Measurements from ENCODE around the gene ATP1A4.
"Not testable (repeated sequence)": the region's sequence is repeated elsewhere in the genome, so short reads cannot be mapped to it uniquely, and the experiment has no call there.

Gene ATP1A4

GRCh38 chr1:160151303-160151702 is at the start of gene ATP1A4:
Gene ATP1A4 (plus strand): TSS chr1:160151603. CDS start chr1:160152041, 438 bp downstream.
- Histone ChIP-seq H3K4me3 (ENCODE audit: low read length) (no peak within 1 kb of the TSS), H3K36me3 (ENCODE audit: control insufficient read depth, insufficient read depth, low read length) (no peaks in the 10 kb centered on the region), H3K9me3 (ENCODE audit: control insufficient read depth, insufficient read depth, low read length) (no peaks in the 10 kb centered on the region), H3K4me1 (ENCODE audit: control insufficient read depth, insufficient read depth, low read length) (no peaks in the 10 kb centered on the region), H3K27ac (ENCODE audit: low read length) (no peak within 1 kb of the TSS), H3K27me3 (ENCODE audit: control insufficient read depth, insufficient read depth, low read length) (no peaks in the 10 kb centered on the region)
- no peak for DNase-seq (ENCODE audit: low read depth, low spot score)
- no CpG with 5 or more reads among the region's 6 CpGs for WGBS (ENCODE audit: insufficient coverage, insufficient read length)

- no peaks in the 10 kb centered on the region for H3K9me3 ChIP-seq (ENCODE audit: control insufficient read depth, insufficient read depth, low read length)
- peaks cover 10% of the 10 kb centered on the region for H3K4me1 ChIP-seq (ENCODE audit: control insufficient read depth, insufficient read depth, low read length)
- H3K27me3 ChIP-seq (ENCODE audit: control insufficient read depth, insufficient read depth, low read length) = no peaks in the 10 kb centered on the region
- no peaks in the 10 kb centered on the region for H3K36me3 ChIP-seq (ENCODE audit: control insufficient read depth, insufficient read depth, low read length)
- no peak overlapping the region for H3K4me3 ChIP-seq (ENCODE audit: low read length)
- no peak overlapping the region for H3K27ac ChIP-seq (ENCODE audit: low read length)
- WGBS (ENCODE audit: insufficient coverage, insufficient read length) = no CpG with 5 or more reads among the region's 9 CpGs
- no peak for DNase-seq (ENCODE audit: low read depth, low spot score)
These were observed 49.5 kb upstream of the ATP1A4 start for GRCh38 chr1:160101717-160102522.

GRCh38 chr1:160103658-160104408 is 47.6 kb upstream of the ATP1A4 start:
- H3K36me3 ChIP-seq (ENCODE audit: control insufficient read depth, insufficient read depth, low read length) = no peaks in the 10 kb centered on the region
- H3K27ac ChIP-seq (ENCODE audit: low read length) = no peak overlapping the region
- peaks cover 2% of the 10 kb centered on the region; the same call in 1 of the 2 replicates for H3K4me1 ChIP-seq (ENCODE audit: control insufficient read depth, insufficient read depth, low read length)
- no peak for DNase-seq (ENCODE audit: low read depth, low spot score)
- WGBS (ENCODE audit: insufficient coverage, insufficient read length) = no CpG with 5 or more reads among the region's 6 CpGs
- no peaks in the 10 kb centered on the region for H3K9me3 ChIP-seq (ENCODE audit: control insufficient read depth, insufficient read depth, low read length)
- no peaks in the 10 kb centered on the region for H3K27me3 ChIP-seq (ENCODE audit: control insufficient read depth, insufficient read depth, low read length)
- no peak overlapping the region for H3K4me3 ChIP-seq (ENCODE audit: low read length)

GRCh38 chr1:160104486-160104885 is 46.9 kb upstream of the ATP1A4 start:
- Histone ChIP-seq H3K9me3 (ENCODE audit: control insufficient read depth, insufficient read depth, low read length) (no peaks in the 10 kb centered on the region), H3K27ac (ENCODE audit: low read length) (no peak overlapping the region), H3K36me3 (ENCODE audit: control insufficient read depth, insufficient read depth, low read length) (no peaks in the 10 kb centered on the region), H3K27me3 (ENCODE audit: control insufficient read depth, insufficient read depth, low read length) (no peaks in the 10 kb centered on the region), H3K4me3 (ENCODE audit: low read length) (no peak overlapping the region), H3K4me1 (ENCODE audit: control insufficient read depth, insufficient read depth, low read length) (peaks cover 2% of the 10 kb centered on the region; the same call in 1 of the 2 replicates)
- no CpG with 5 or more reads among the region's 3 CpGs for WGBS (ENCODE audit: insufficient coverage, insufficient read length)
- no peak for DNase-seq (ENCODE audit: low read depth, low spot score)

- no peak for DNase-seq (ENCODE audit: low read depth, low spot score)
- Histone ChIP-seq H3K9me3 (ENCODE audit: control insufficient read depth, insufficient read depth, low read length) (no peaks in the 10 kb centered on the region), H3K27me3 (ENCODE audit: control insufficient read depth, insufficient read depth, low read length) (no peaks in the 10 kb centered on the region), H3K4me3 (ENCODE audit: low read length) (no peak overlapping the region), H3K4me1 (ENCODE audit: control insufficient read depth, insufficient read depth, low read length) (peaks cover 3% of the 10 kb centered on the region; the same call in 1 of the 2 replicates), H3K36me3 (ENCODE audit: control insufficient read depth, insufficient read depth, low read length) (no peaks in the 10 kb centered on the region), H3K27ac (ENCODE audit: low read length) (no peak overlapping the region)
- no CpG with 5 or more reads among the region's 5 CpGs for WGBS (ENCODE audit: insufficient coverage, insufficient read length)
These were observed 46.2 kb upstream of the ATP1A4 start for GRCh38 chr1:160105155-160105554.

GRCh38 chr1:160107512-160107911 is 43.9 kb upstream of the ATP1A4 start:
- no peaks in the 10 kb centered on the region for H3K9me3 ChIP-seq (ENCODE audit: control insufficient read depth, insufficient read depth, low read length)
- no peak for DNase-seq (ENCODE audit: low read depth, low spot score)
- H3K4me1 ChIP-seq (ENCODE audit: control insufficient read depth, insufficient read depth, low read length) = peaks cover 1% of the 10 kb centered on the region
- H3K27me3 ChIP-seq (ENCODE audit: control insufficient read depth, insufficient read depth, low read length) = no peaks in the 10 kb centered on the region
- no peaks in the 10 kb centered on the region for H3K36me3 ChIP-seq (ENCODE audit: control insufficient read depth, insufficient read depth, low read length)
- no peak overlapping the region for H3K27ac ChIP-seq (ENCODE audit: low read length)
- no CpG with 5 or more reads among the region's 1 CpG for WGBS (ENCODE audit: insufficient coverage, insufficient read length)
- H3K4me3 ChIP-seq (ENCODE audit: low read length) = no peak overlapping the region

GRCh38 chr1:160108888-160109662 is 42.3 kb upstream of the ATP1A4 start:
- H3K4me3 ChIP-seq (ENCODE audit: low read length) = no peak overlapping the region
- no CpG with 5 or more reads among the region's 6 CpGs for WGBS (ENCODE audit: insufficient coverage, insufficient read length)
- no peaks in the 10 kb centered on the region for H3K9me3 ChIP-seq (ENCODE audit: control insufficient read depth, insufficient read depth, low read length)
- peaks cover 2% of the 10 kb centered on the region for H3K4me1 ChIP-seq (ENCODE audit: control insufficient read depth, insufficient read depth, low read length)
- H3K27ac ChIP-seq (ENCODE audit: low read length) = no peak overlapping the region
- no peaks in the 10 kb centered on the region for H3K36me3 ChIP-seq (ENCODE audit: control insufficient read depth, insufficient read depth, low read length)
- no peak for DNase-seq (ENCODE audit: low read depth, low spot score)
- no peaks in the 10 kb centered on the region for H3K27me3 ChIP-seq (ENCODE audit: control insufficient read depth, insufficient read depth, low read length)

GRCh38 chr1:160109686-160110085 is 41.7 kb upstream of the ATP1A4 start:
- H3K4me1 ChIP-seq (ENCODE audit: control insufficient read depth, insufficient read depth, low read length) = peaks cover 4% of the 10 kb centered on the region
- WGBS (ENCODE audit: insufficient coverage, insufficient read length) = no CpG with 5 or more reads among the region's 4 CpGs
- no peak for DNase-seq (ENCODE audit: low read depth, low spot score)
- H3K36me3 ChIP-seq (ENCODE audit: control insufficient read depth, insufficient read depth, low read length) = no peaks in the 10 kb centered on the region
- H3K9me3 ChIP-seq (ENCODE audit: control insufficient read depth, insufficient read depth, low read length) = no peaks in the 10 kb centered on the region
- H3K27ac ChIP-seq (ENCODE audit: low read length) = no peak overlapping the region
- no peak overlapping the region for H3K4me3 ChIP-seq (ENCODE audit: low read length)
- no peaks in the 10 kb centered on the region for H3K27me3 ChIP-seq (ENCODE audit: control insufficient read depth, insufficient read depth, low read length)

GRCh38 chr1:160111462-160111861 is 39.9 kb upstream of the ATP1A4 start:
- peaks cover 12% of the 10 kb centered on the region for H3K4me1 ChIP-seq (ENCODE audit: control insufficient read depth, insufficient read depth, low read length)
- not testable (repeated sequence) for DNase-seq (ENCODE audit: low read depth, low spot score); H3K9me3 ChIP-seq (ENCODE audit: control insufficient read depth, insufficient read depth, low read length); H3K27me3 ChIP-seq (ENCODE audit: control insufficient read depth, insufficient read depth, low read length); H3K27ac ChIP-seq (ENCODE audit: low read length); H3K4me3 ChIP-seq (ENCODE audit: low read length); H3K36me3 ChIP-seq (ENCODE audit: control insufficient read depth, insufficient read depth, low read length)
- WGBS (ENCODE audit: insufficient coverage, insufficient read length) = 100% methylated on average over 1 of the region's 10 CpGs

- H3K36me3 ChIP-seq (ENCODE audit: control insufficient read depth, insufficient read depth, low read length) = no peaks in the 10 kb centered on the region
- no peak for DNase-seq (ENCODE audit: low read depth, low spot score)
- WGBS (ENCODE audit: insufficient coverage, insufficient read length) = no CpG with 5 or more reads among the region's 12 CpGs
- no peak overlapping the region for H3K27ac ChIP-seq (ENCODE audit: low read length)
- no peak overlapping the region for H3K4me3 ChIP-seq (ENCODE audit: low read length)
- no peaks in the 10 kb centered on the region for H3K27me3 ChIP-seq (ENCODE audit: control insufficient read depth, insufficient read depth, low read length)
- peaks cover 12% of the 10 kb centered on the region for H3K4me1 ChIP-seq (ENCODE audit: control insufficient read depth, insufficient read depth, low read length)
- no peaks in the 10 kb centered on the region for H3K9me3 ChIP-seq (ENCODE audit: control insufficient read depth, insufficient read depth, low read length)
These were observed 39.0 kb upstream of the ATP1A4 start for GRCh38 chr1:160112357-160112756.
